NOMO-1 treated with dmso at 0.1 percent for 144 hours (cell line): ENCODE results near the gene FBXL2.
"Not testable (repeated sequence)": the region's sequence is repeated elsewhere in the genome, so short reads cannot be mapped to it uniquely, and the experiment has no call there.

Experiments
- DNase-seq: peaks from one replicate; lab custom pipeline; 2025; ENCODE audit not compliant: unreplicated experiment; lab: John Stamatoyannopoulos, UW

FBXL2 gene

GRCh38 chr3:33426630-33427317 lies 149.5 kb downstream of the FBXL2 start:
- no peak for DNase-seq

- peak; percentile 37 for DNase-seq
Observed at GRCh38 chr3:33428734-33429133, 151.5 kb downstream of the FBXL2 start.

- not testable (repeated sequence) for DNase-seq
Observed at GRCh38 chr3:33429306-33429705, 152.1 kb downstream of the FBXL2 start.

- DNase-seq: no peak
Observed at GRCh38 chr3:33430061-33430460, 152.8 kb downstream of the FBXL2 start.

DNA sequence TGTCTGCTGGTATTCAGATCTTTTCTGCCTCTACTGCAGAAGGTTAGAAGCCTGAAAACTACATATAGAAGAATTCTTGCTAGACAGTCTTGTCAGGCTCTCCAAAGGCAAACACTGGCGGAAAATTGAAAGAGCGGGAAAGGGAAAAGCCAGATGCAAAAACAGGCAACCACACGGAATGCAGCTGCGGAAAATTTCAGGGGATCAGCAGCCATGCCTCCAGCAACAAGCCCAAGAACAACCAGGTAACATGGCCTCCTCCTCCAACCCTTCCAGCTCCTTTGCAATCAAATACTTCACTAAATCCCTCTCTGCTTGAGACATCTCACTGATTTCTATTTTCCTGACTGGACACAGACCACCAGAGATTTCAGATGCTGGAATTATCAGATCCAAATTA lies 153.3 kb downstream of the FBXL2 start:
- no peak for DNase-seq

DNA sequence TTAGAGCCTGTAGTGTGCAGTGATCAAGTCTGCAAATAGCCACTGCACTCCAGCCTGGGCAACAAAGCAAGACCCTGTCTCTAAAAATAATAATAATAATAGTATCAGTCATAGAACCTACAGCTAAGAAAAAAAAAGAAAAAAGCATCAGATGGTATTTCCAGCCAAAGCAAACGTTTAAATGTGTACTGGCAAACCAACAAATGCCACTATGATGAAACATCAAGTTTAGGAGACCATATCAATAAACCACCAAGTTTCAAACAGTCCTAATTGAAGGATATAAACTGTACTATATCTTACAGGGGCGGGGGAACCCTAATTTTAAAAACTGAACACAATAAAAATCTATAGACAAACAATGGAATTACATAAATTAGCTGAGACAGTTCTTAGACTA lies 156.6 kb downstream of the FBXL2 start:
- DNase-seq: no peak
